ENCODE measurements around the gene BZW2.

DNA sequence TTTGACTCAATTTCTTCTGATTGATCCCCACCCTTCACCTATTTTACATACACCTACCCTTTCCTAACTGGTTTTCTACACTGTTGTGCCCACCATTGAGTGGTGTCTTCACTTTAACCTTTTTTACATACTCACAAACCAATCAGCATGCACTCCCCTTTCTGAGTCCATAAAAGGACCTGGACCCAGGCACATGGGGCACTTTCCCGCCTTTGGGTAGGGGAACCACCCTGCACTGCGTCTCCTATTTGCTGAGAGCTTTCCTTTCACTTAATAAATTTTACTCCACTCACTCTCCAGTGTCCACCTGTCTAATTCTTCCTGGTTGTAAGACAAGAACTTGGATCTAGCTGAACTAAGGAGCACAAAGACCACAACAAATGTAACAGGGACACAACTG is 34.3 kb upstream of the BZW2 start:
- TF ChIP-seq, protein P1, sequence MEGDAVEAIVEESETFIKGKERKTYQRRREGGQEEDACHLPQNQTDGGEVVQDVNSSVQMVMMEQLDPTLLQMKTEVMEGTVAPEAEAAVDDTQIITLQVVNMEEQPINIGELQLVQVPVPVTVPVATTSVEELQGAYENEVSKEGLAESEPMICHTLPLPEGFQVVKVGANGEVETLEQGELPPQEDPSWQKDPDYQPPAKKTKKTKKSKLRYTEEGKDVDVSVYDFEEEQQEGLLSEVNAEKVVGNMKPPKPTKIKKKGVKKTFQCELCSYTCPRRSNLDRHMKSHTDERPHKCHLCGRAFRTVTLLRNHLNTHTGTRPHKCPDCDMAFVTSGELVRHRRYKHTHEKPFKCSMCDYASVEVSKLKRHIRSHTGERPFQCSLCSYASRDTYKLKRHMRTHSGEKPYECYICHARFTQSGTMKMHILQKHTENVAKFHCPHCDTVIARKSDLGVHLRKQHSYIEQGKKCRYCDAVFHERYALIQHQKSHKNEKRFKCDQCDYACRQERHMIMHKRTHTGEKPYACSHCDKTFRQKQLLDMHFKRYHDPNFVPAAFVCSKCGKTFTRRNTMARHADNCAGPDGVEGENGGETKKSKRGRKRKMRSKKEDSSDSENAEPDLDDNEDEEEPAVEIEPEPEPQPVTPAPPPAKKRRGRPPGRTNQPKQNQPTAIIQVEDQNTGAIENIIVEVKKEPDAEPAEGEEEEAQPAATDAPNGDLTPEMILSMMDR (IDR thresholded peaks at IDR 0.05; ENCODE audit: low read depth, low read length, poor library complexity, severe bottlenecking), result no peak
- TF ChIP-seq EZH2phosphoT487 (IDR thresholded peaks at IDR 0.05; ENCODE audit: borderline replicate concordance, low read length), result no peak

Data from DOHH2 (cell line).